ENCODE data around the gene SCEL.

The SCEL gene

GRCh38 chr13:77584106-77584505, 48.6 kb downstream of the SCEL start:
- no peak for DNase-seq (ENCODE audit: low spot score)

GRCh38 chr13:77595166-77595810, 59.8 kb downstream of the SCEL start:
- TF ChIP-seq CTCF (IDR thresholded peaks at IDR 0.05; ENCODE audit: extremely low read depth, missing control alignments), result no peak
- DNase-seq (ENCODE audit: low spot score), result no peak

More at GRCh38 chr13:77584106-77584505, 48.6 kb downstream of the SCEL start:
- TF ChIP-seq CTCF (IDR thresholded peaks at IDR 0.05; ENCODE audit: extremely low read depth, missing control alignments), result no peak

GRCh38 chr13:77596777-77597176, 61.3 kb downstream of the SCEL start:
- TF ChIP-seq CTCF (IDR thresholded peaks at IDR 0.05; ENCODE audit: extremely low read depth, missing control alignments), result no peak
- DNase-seq (ENCODE audit: low spot score), result no peak

- no peak for TF ChIP-seq CTCF (IDR thresholded peaks at IDR 0.05; ENCODE audit: extremely low read depth, missing control alignments)
- DNase-seq (ENCODE audit: low spot score), result no peak
These were observed 63.8 kb downstream of the SCEL start for GRCh38 chr13:77599351-77599750.

- no peak for DNase-seq (ENCODE audit: low spot score)
- TF ChIP-seq CTCF (IDR thresholded peaks at IDR 0.05; ENCODE audit: extremely low read depth, missing control alignments), result no peak
These were observed 65.2 kb downstream of the SCEL start for GRCh38 chr13:77600701-77601100.

- TF ChIP-seq CTCF (IDR thresholded peaks at IDR 0.05; ENCODE audit: extremely low read depth, missing control alignments), result no peak
- DNase-seq (ENCODE audit: low spot score), result no peak
These were observed 75.6 kb downstream of the SCEL start for GRCh38 chr13:77611068-77611467.

- DNase-seq (ENCODE audit: low spot score), result no peak
- no peak for TF ChIP-seq CTCF (IDR thresholded peaks at IDR 0.05; ENCODE audit: extremely low read depth, missing control alignments)
These were observed 80.5 kb downstream of the SCEL start for GRCh38 chr13:77616027-77616426.

All from GM20000 (cell line).